Mammary epithelial cell (primary cell): ENCODE data around the gene HNF1B.

ENCODE experiments used
- EZH2 ChIP-seq: IDR thresholded peaks from 2 replicates; pipeline ENCODE4 v1.6.1; 2012; ENCODE audit warnings: low read length, inconsistent platforms, borderline replicate concordance
- TF ChIP-seq, protein P1 (sequence below), 2 donors: IDR thresholded peaks in 1 of 2; conservative IDR thresholded peaks in 1 of 2; 2 replicates each; pipeline ENCODE4 v1.5.1; 2011 to 2012; ENCODE audit warnings: inconsistent platforms in 2 of 2, low read length in 2 of 2, mild to moderate bottlenecking in 2 of 2, control low read depth in 1 of 2, low read depth in 1 of 2; ENCODE audit not compliant: insufficient read depth in 1 of 2; ENCODE audit errors: extremely low read depth in 1 of 2

DNA sequence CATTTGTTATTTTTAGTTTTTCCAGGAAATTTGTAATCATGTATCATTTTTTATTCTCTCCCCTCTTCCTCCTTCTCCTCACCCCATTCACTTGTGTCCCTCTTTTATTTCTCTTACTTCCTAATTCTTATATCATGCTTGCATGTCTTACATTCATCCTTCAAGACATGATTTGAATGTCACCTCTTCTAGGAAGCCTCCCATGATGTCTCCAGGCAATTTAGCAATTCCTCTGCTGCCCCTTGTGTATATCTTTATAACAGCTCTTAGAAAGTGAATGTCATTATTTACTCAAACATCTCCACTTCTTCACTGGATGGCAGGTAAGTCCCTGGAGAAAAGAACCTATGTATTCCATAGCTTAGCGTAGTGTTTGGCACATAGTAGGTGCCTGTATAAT, 7.8 kb downstream of the HNF1B start:
- TF ChIP-seq, protein P1, sequence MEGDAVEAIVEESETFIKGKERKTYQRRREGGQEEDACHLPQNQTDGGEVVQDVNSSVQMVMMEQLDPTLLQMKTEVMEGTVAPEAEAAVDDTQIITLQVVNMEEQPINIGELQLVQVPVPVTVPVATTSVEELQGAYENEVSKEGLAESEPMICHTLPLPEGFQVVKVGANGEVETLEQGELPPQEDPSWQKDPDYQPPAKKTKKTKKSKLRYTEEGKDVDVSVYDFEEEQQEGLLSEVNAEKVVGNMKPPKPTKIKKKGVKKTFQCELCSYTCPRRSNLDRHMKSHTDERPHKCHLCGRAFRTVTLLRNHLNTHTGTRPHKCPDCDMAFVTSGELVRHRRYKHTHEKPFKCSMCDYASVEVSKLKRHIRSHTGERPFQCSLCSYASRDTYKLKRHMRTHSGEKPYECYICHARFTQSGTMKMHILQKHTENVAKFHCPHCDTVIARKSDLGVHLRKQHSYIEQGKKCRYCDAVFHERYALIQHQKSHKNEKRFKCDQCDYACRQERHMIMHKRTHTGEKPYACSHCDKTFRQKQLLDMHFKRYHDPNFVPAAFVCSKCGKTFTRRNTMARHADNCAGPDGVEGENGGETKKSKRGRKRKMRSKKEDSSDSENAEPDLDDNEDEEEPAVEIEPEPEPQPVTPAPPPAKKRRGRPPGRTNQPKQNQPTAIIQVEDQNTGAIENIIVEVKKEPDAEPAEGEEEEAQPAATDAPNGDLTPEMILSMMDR (conservative IDR thresholded peaks at IDR 0.05 in 1 of 2, IDR thresholded peaks at IDR 0.05 in 1 of 2; ENCODE audit: extremely low read depth in 1 of 2, insufficient read depth in 1 of 2, low read depth in 1 of 2, low read length in 2 of 2) = peak; percentile 14 to 20
- no peak for TF ChIP-seq EZH2
